ENCODE results near the gene FASTK.

FASTK gene

DNA sequence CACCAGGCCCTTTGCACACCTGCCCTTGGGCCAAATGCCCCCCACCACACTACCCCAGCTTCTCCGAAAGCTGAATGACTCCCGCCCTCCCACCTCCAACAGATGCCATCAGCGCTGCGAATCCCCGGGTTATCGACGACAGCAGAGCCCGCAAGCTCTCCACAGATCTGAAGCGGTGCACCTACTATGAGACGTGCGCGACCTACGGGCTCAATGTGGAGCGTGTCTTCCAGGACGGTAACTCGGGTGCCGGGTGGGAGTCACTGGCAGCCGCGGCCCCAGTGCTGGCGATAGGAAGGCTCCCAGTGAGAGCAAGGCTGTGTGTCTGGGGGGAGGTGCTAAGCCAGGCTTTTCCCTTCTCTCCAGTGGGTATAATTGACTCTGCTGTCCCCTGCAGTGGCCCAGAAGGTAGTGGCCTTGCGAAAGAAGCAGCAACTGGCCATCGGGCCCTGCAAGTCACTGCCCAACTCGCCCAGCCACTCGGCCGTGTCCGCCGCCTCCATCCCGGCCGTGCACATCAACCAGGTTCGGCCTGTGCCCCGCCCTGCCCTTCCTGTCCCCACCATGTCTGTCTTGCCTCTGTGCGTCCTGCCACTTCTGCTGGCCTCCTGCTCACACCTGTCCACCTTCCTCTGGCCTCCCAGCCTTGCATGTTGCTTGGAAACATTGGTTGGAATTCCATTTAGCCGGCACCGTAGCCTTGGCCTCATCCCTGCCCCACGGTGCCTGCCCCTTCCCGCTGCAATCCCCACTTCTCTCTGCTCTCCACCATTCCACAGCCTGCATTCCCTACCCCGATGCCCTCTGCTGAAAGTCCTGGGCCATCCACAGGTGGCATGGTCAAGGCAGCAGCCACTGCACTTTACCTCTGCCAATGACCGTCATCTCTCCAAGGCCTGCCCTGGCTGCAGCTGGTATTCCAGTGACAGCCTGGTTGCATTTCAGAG is 37.8 kb upstream of the FASTK start:
- no peak overlapping the region for H3K9ac ChIP-seq (ENCODE audit: low read length)
- H3K9me2 ChIP-seq (replicated peaks; ENCODE audit: insufficient read depth, low read length): no peaks in the 10 kb centered on the region
- peak overlapping the region; percentile 32 for H2AFZ ChIP-seq (ENCODE audit: low read depth, low read length, severe bottlenecking)
- H3K79me2 ChIP-seq (ENCODE audit: insufficient read depth, low read length): no peaks in the 10 kb centered on the region
- no peak overlapping the region for H3K27ac ChIP-seq (ENCODE audit: low read depth, low read length)
- H3K36me3 ChIP-seq (ENCODE audit: low read length): no peaks in the 10 kb centered on the region
- no peaks in the 10 kb centered on the region for H3K27me3 ChIP-seq (ENCODE audit: low read length)
- H4K20me1 ChIP-seq (ENCODE audit: low read depth, low read length): no peaks in the 10 kb centered on the region
- no peak overlapping the region for H3K4me3 ChIP-seq (ENCODE audit: insufficient read depth, low read length, poor library complexity, severe bottlenecking)
- H3F3A ChIP-seq (ENCODE audit: insufficient read depth): no peaks in the 10 kb centered on the region
- TF ChIP-seq EZH2phosphoT487 (conservative IDR thresholded peaks at IDR 0.05; ENCODE audit: low read length): no peak
- TF ChIP-seq, protein P1, sequence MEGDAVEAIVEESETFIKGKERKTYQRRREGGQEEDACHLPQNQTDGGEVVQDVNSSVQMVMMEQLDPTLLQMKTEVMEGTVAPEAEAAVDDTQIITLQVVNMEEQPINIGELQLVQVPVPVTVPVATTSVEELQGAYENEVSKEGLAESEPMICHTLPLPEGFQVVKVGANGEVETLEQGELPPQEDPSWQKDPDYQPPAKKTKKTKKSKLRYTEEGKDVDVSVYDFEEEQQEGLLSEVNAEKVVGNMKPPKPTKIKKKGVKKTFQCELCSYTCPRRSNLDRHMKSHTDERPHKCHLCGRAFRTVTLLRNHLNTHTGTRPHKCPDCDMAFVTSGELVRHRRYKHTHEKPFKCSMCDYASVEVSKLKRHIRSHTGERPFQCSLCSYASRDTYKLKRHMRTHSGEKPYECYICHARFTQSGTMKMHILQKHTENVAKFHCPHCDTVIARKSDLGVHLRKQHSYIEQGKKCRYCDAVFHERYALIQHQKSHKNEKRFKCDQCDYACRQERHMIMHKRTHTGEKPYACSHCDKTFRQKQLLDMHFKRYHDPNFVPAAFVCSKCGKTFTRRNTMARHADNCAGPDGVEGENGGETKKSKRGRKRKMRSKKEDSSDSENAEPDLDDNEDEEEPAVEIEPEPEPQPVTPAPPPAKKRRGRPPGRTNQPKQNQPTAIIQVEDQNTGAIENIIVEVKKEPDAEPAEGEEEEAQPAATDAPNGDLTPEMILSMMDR (IDR thresholded peaks at IDR 0.05; ENCODE audit: insufficient read depth, low read length, poor library complexity, severe bottlenecking): no peak
- H3K9me3 ChIP-seq (ENCODE audit: insufficient read depth, low read length): no peaks in the 10 kb centered on the region
- peak overlapping the region; percentile 31 for H3K4me2 ChIP-seq (ENCODE audit: low read depth, low read length, poor library complexity, severe bottlenecking)

DNA sequence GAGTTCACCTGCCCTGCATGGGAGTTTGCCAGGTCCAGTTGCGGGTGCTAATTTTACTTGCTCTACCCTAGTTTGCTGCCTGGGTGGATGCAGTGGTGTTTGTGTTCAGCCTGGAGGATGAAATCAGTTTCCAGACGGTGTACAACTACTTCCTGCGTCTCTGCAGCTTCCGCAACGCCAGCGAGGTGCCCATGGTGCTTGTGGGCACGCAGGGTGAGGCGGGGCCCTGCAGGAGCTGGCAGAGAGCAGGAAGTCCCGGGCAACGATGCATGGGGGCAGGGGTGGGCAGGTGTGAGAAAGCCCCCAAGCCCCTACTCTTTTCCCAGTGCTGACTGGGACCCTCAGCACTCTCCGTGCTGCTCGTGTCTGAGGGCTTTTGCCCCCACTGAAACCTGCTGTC is 37.0 kb upstream of the FASTK start:
- Histone ChIP-seq H3K79me2 (ENCODE audit: insufficient read depth, low read length) (no peaks in the 10 kb centered on the region), H3K36me3 (ENCODE audit: low read length) (no peaks in the 10 kb centered on the region)

DNA sequence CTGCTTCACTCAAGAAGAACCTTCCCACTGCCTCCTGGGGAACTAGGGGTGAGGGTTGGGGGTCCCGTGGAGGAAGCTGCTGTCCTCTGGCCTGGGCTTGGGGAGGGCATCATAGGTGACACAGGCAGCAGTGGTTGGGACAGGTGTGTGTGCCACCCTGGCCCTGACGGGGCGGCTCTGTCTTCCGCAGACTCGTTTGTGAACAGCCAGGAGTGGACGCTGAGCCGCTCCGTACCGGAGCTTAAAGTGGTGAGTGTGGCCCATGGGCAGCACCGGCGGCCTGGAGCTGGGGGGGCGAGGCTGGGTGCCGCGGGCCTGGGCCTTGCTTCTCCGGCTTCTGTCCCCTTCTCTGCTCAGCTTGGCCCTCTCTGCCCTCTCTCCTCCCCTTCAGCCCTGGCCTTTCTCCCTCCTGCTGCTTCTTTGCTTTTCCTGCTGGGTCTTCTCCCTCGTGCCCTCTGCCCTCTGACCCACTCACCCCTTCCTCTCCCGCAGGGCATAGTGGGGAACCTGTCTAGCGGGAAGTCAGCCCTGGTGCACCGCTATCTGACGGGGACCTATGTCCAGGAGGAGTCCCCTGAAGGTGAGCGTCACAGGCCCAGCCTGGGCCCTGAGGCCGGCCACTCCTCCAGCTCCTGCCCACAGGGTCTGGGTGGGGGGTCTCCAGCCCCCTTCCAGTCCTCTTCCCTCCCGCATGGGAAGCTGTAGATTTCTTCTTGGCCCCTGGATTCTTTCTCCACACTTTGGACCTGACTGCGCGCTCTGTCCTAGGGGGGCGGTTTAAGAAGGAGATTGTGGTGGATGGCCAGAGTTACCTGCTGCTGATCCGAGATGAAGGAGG is 36.2 kb upstream of the FASTK start:
- Histone ChIP-seq H3F3A (ENCODE audit: insufficient read depth) (no peaks in the 10 kb centered on the region), H3K27me3 (ENCODE audit: low read length) (no peaks in the 10 kb centered on the region), H3K27ac (ENCODE audit: low read depth, low read length) (no peak overlapping the region), H3K4me3 (ENCODE audit: insufficient read depth, low read length, poor library complexity, severe bottlenecking) (no peak overlapping the region), H3K9ac (ENCODE audit: low read length) (peak overlapping the region; percentile 11; the same call in 1 of the 2 replicates), H3K4me2 (ENCODE audit: low read depth, low read length, poor library complexity, severe bottlenecking) (peak overlapping the region; percentile 31), H3K36me3 (ENCODE audit: low read length) (no peaks in the 10 kb centered on the region), H3K79me2 (ENCODE audit: insufficient read depth, low read length) (no peaks in the 10 kb centered on the region), H3K9me3 (ENCODE audit: insufficient read depth, low read length) (no peaks in the 10 kb centered on the region), H3K9me2 (replicated peaks; ENCODE audit: insufficient read depth, low read length) (no peaks in the 10 kb centered on the region), H2AFZ (ENCODE audit: low read depth, low read length, severe bottlenecking) (peak overlapping the region; percentile 32), H4K20me1 (ENCODE audit: low read depth, low read length) (no peaks in the 10 kb centered on the region)
- TF ChIP-seq EZH2phosphoT487 (conservative IDR thresholded peaks at IDR 0.05; ENCODE audit: low read length): no peak
- TF ChIP-seq, protein P1 (IDR thresholded peaks at IDR 0.05; ENCODE audit: insufficient read depth, low read length, poor library complexity, severe bottlenecking): no peak

More for the DNA sequence above, 37.0 kb upstream of the FASTK start:
- Histone ChIP-seq H2AFZ (ENCODE audit: low read depth, low read length, severe bottlenecking) (peak overlapping the region; percentile 32), H3K4me2 (ENCODE audit: low read depth, low read length, poor library complexity, severe bottlenecking) (peak overlapping the region; percentile 31), H3F3A (ENCODE audit: insufficient read depth) (no peaks in the 10 kb centered on the region), H3K27ac (ENCODE audit: low read depth, low read length) (no peak overlapping the region), H4K20me1 (ENCODE audit: low read depth, low read length) (no peaks in the 10 kb centered on the region), H3K9ac (ENCODE audit: low read length) (peak overlapping the region; percentile 11; the same call in 1 of the 2 replicates), H3K9me3 (ENCODE audit: insufficient read depth, low read length) (no peaks in the 10 kb centered on the region), H3K9me2 (replicated peaks; ENCODE audit: insufficient read depth, low read length) (no peaks in the 10 kb centered on the region), H3K27me3 (ENCODE audit: low read length) (no peaks in the 10 kb centered on the region), H3K4me3 (ENCODE audit: insufficient read depth, low read length, poor library complexity, severe bottlenecking) (no peak overlapping the region)
- TF ChIP-seq EZH2phosphoT487 (conservative IDR thresholded peaks at IDR 0.05; ENCODE audit: low read length): no peak
- TF ChIP-seq, protein P1 (IDR thresholded peaks at IDR 0.05; ENCODE audit: insufficient read depth, low read length, poor library complexity, severe bottlenecking): no peak

Measured in SU-DHL-6 (cell line).